SK-N-SH (cell line): ENCODE data around the gene PLAAT5. TPM values are rescaled to one million over a fixed set of nuclear protein-coding genes. Genes with fewer than 3 reads are reported as not detected.

Source experiments
- CTCF ChIA-PET: fragments of 300-600, 350-600 bp; formaldehyde crosslinking; extraction: SDS; loops from one replicate; lab custom pipeline; 2021; lab: Yijun Ruan, JAX
- POLR2A ChIA-PET: fragments of 350-600 bp; sonication (Branson Sonifier 250); formaldehyde crosslinking; extraction: SDS; loops from one replicate; lab custom pipeline; 2020; ENCODE audit warnings: antibody characterized with exemption, inconsistent platforms; lab: Yijun Ruan, JAX
- DNase-seq: peaks from one replicate; pipeline ENCODE4 v3.0.0; 2012
- H2AFZ ChIP-seq: fragments of 200-600 bp; sonication (generic); 2 replicates; pipeline ENCODE4 v1.8.1; 2016; ENCODE audit warnings: antibody characterized with exemption, mild to moderate bottlenecking, low read depth
- H3F3A ChIP-seq: fragments of 200-600 bp; sonication (generic); replicated peaks from 2 replicates; pipeline ENCODE3; 2016; ENCODE audit warnings: antibody characterized with exemption, mild to moderate bottlenecking; ENCODE audit not compliant: insufficient read depth
- H3K27ac ChIP-seq, 2 experiments: fragments of 200-500 bp in 1 of 2; fragments of 200-600 bp in 1 of 2; sonication (Bioruptor generic) in 1 of 2; sonication (generic), shearing (Covaris generic) in 1 of 2; 2 replicates each; pipeline versions ENCODE4 v1.5.1 to v1.6.1; 2014 to 2016; ENCODE audit warnings: low read depth in 2 of 2, inconsistent platforms in 1 of 2, low read length in 1 of 2, mild to moderate bottlenecking in 1 of 2, mixed read lengths in 1 of 2
- H3K27me3 ChIP-seq: fragments of 200-600 bp; sonication (generic), shearing (Covaris generic); 2 replicates; pipeline ENCODE4 v1.6.1; 2016; ENCODE audit warnings: mixed run types; ENCODE audit not compliant: insufficient read depth
- H3K36me3 ChIP-seq, 2 experiments: fragments of 200-500 bp in 1 of 2; fragments of 200-600 bp in 1 of 2; sonication (Bioruptor generic) in 1 of 2; sonication (generic) in 1 of 2; replicated peaks in 1 of 2; 2 replicates each; pipeline versions ENCODE3 to v1.5.1; 2014 to 2016; ENCODE audit warnings: low read length in 1 of 2, mild to moderate bottlenecking in 1 of 2; ENCODE audit not compliant: insufficient read depth in 2 of 2, control insufficient read depth in 1 of 2
- H3K4me1 ChIP-seq, 2 experiments: fragments of 200-500 bp in 1 of 2; fragments of 200-600 bp in 1 of 2; sonication (Bioruptor generic) in 1 of 2; sonication (generic), shearing (Covaris generic) in 1 of 2; 2 replicates each; pipeline versions ENCODE4 v1.5.1 to v1.6.1; 2014 to 2016; ENCODE audit warnings: low read depth in 1 of 2, low read length in 1 of 2, mixed run types in 1 of 2; ENCODE audit not compliant: insufficient read depth in 2 of 2, control insufficient read depth in 1 of 2
- H3K4me2 ChIP-seq: fragments of 200-600 bp; sonication (generic), shearing (Covaris generic); 2 replicates; pipeline ENCODE4 v1.6.1; 2017; ENCODE audit warnings: mixed run types
- H3K4me3 ChIP-seq, 2 experiments: fragments of 200-500 bp in 1 of 2; fragments of 200-600 bp in 1 of 2; sonication (Bioruptor generic) in 1 of 2; sonication (generic), shearing (Covaris generic) in 1 of 2; 2 replicates each; pipeline versions ENCODE4 v1.5.1 to v1.8.1; 2014 to 2016; ENCODE audit warnings: low read depth in 2 of 2, inconsistent platforms in 1 of 2, low read length in 1 of 2, mild to moderate bottlenecking in 1 of 2, mixed read lengths in 1 of 2, moderate library complexity in 1 of 2
- H3K79me2 ChIP-seq: fragments of 200-600 bp; sonication (generic); 2 replicates; pipeline ENCODE4 v1.8.1; 2017; ENCODE audit warnings: mild to moderate bottlenecking; ENCODE audit not compliant: insufficient read depth
- H3K9ac ChIP-seq: fragments of 200-600 bp; sonication (generic); 2 replicates; pipeline ENCODE4 v1.6.1; 2017; ENCODE audit warnings: mixed run types
- H3K9me2 ChIP-seq: fragments of 200-600 bp; sonication (generic); 2 replicates; pipeline ENCODE4 v1.6.1; 2017; ENCODE audit warnings: mixed run types
- H3K9me3 ChIP-seq: fragments of 200-600 bp; sonication (generic); 2 replicates; pipeline ENCODE4 v1.6.1; 2017; ENCODE audit warnings: mixed run types, mild to moderate bottlenecking, moderate library complexity
- H4K20me1 ChIP-seq: fragments of 200-600 bp; sonication (generic); 2 replicates; pipeline ENCODE4 v1.6.1; 2017; ENCODE audit warnings: mild to moderate bottlenecking, mixed run types; ENCODE audit not compliant: insufficient read depth
- FOSL2 ChIP-seq: IDR thresholded peaks from 2 replicates; pipeline ENCODE4 v1.4.0; 2012; ENCODE audit warnings: low read depth, mild to moderate bottlenecking, moderate library complexity, borderline replicate concordance
- GABPA ChIP-seq: IDR thresholded peaks from 2 replicates; pipeline ENCODE4 v1.4.0; 2012; ENCODE audit warnings: low read depth, mild to moderate bottlenecking
- GATA2 ChIP-seq: sonication (generic); formaldehyde crosslinking; IDR thresholded peaks from 2 replicates; pipeline ENCODE4 v1.5.0; 2020; ENCODE audit warnings: mild to moderate bottlenecking, missing genetic modification reagents
- MEF2A ChIP-seq: IDR thresholded peaks from 2 replicates; pipeline ENCODE4 v1.4.0; 2012; ENCODE audit warnings: low read depth, borderline replicate concordance
- MXI1 ChIP-seq: IDR thresholded peaks from 2 replicates; pipeline ENCODE4 v1.6.1; 2012; ENCODE audit warnings: mild to moderate bottlenecking, low read depth, low read length, improper control_type of control experiment
- NRF1 ChIP-seq: IDR thresholded peaks from 2 replicates; pipeline ENCODE4 v1.6.1; 2012; ENCODE audit warnings: low read depth, mild to moderate bottlenecking, low read length
- REST ChIP-seq: IDR thresholded peaks from 2 replicates; pipeline ENCODE4 v1.6.1; 2012; ENCODE audit warnings: mild to moderate bottlenecking, low read depth, low read length, moderate library complexity
- TEAD4 ChIP-seq: IDR thresholded peaks from 2 replicates; pipeline ENCODE4 v1.4.0; 2012; ENCODE audit warnings: mild to moderate bottlenecking, borderline replicate concordance; ENCODE audit not compliant: insufficient read depth
- WGBS: methylation state at CpG from one replicate; pipeline ENCODE4 v1.1.6; 2017; ENCODE audit warnings: low lambda C conversion rate; 5-methylcytosine and 5-hydroxymethylcytosine counted together
- polyA plus RNA-seq, 3 experiments: library from polyadenylated mRNA; depleted of rRNA; stranded (reverse); fragments of >200 nt; gene quantifications; 2 replicates each; pipeline ENCODE4 v1.2.3, GENCODE V29; 2012
- TF ChIP-seq, protein P1 (sequence below): fragments of 150-350 bp; IDR thresholded peaks from 2 replicates; pipeline ENCODE4 v1.6.1; 2016; ENCODE audit warnings: mild to moderate bottlenecking, low read depth, low read length
- TF ChIP-seq, protein P2 (sequence below): IDR thresholded peaks from 2 replicates; pipeline ENCODE4; 2012

Gene PLAAT5
- polyA plus RNA-seq, 1 of the 3 experiments (the other 2 are of a cell fraction), result not detected

DNA sequence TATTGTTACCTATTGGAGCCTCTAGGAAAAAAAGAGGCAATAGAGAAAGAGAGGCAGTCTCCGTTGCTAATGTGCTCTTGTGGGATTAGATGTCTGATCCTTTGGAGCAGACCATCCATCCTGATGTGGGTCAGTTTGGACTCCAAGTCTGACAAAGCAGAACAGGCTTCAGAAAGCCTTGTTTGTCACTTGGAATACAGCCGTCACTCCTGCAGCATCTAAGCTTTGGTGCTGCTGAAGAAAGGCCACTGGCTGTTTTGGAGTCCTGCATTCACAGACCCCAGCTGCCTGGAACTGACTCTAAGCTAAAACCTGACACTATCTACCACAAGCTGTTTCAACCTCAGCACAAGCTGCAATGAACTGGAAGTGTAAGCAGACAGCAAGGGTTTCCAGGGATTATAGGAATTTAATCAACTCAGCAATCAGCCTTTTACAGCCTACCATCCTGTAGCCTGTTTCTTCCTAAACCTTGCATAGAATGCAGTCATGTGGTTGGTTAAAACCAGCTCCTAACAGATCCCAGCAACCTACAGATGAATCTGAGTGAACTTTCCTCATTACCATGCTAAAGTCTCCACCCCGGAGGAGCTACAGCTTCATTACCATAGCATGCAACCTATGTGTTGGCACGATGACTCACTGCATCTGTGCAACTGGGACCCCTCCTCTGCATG is 42.0 kb upstream of the PLAAT5 start:
- WGBS, result 20% methylated on average over 3 of the region's 4 CpGs
- ChIA-PET CTCF (interaction anchor here (1.0 kb wide), 1 partner anchor 103 kb away, joined by 3 read pairs; no protein-coding TSS in a partner anchor), POLR2A (no interaction called here)
- Histone ChIP-seq H4K20me1 (no peaks in the 10 kb centered on the region), H3F3A (no peaks in the 10 kb centered on the region), H3K79me2 (no peaks in the 10 kb centered on the region), H3K4me3 (no peak overlapping the region), H3K4me2 (peak overlapping the region; percentile 17; the same call in 1 of the 2 replicates), H3K9ac (no peak overlapping the region), H3K27ac (no peak overlapping the region), H3K9me2 (no peaks in the 10 kb centered on the region), H3K4me1 (peaks cover 0 to 15% of the 10 kb centered on the region in 2 experiments; a peak in 1 of 4 replicates), H2AFZ (no peak overlapping the region), H3K27me3 (no peaks in the 10 kb centered on the region), H3K9me3 (no peaks in the 10 kb centered on the region), H3K36me3 (no peaks in the 10 kb centered on the region)
- no peak for DNase-seq
- TF ChIP-seq FOSL2 (no peak), TEAD4 (no peak), NRF1 (no peak), GABPA (no peak), MEF2A (no peak), REST (no peak), MXI1 (no peak), GATA2 (no peak)
- TF ChIP-seq, protein P1, sequence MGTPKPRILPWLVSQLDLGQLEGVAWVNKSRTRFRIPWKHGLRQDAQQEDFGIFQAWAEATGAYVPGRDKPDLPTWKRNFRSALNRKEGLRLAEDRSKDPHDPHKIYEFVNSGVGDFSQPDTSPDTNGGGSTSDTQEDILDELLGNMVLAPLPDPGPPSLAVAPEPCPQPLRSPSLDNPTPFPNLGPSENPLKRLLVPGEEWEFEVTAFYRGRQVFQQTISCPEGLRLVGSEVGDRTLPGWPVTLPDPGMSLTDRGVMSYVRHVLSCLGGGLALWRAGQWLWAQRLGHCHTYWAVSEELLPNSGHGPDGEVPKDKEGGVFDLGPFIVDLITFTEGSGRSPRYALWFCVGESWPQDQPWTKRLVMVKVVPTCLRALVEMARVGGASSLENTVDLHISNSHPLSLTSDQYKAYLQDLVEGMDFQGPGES, result no peak
- TF ChIP-seq, protein P2, sequence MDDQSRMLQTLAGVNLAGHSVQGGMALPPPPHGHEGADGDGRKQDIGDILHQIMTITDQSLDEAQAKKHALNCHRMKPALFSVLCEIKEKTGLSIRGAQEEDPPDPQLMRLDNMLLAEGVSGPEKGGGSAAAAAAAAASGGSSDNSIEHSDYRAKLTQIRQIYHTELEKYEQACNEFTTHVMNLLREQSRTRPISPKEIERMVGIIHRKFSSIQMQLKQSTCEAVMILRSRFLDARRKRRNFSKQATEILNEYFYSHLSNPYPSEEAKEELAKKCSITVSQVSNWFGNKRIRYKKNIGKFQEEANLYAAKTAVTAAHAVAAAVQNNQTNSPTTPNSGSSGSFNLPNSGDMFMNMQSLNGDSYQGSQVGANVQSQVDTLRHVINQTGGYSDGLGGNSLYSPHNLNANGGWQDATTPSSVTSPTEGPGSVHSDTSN, result no peak
